OCI-LY7 (cell line): ENCODE data around the gene MIB2. TPM values are rescaled to one million over a fixed set of nuclear protein-coding genes. Genes with fewer than 3 reads are reported as not detected.
"Not testable (repeated sequence)": the region's sequence is repeated elsewhere in the genome, so short reads cannot be mapped to it uniquely, and the experiment has no call there.

Source experiments
- BruUV-seq: library from RNA; stranded (reverse); fragments of 400-500 nt; replicated peaks from 2 replicates; lab custom pipeline; 2021; lab: Mats Ljungman, UMichigan
- CTCF ChIA-PET: fragments of 300-600 bp; sonication (Branson Sonifier 250); formaldehyde crosslinking; loops from one replicate; lab custom pipeline; 2022; ENCODE audit warnings: antibody characterized with exemption; ENCODE audit not compliant: unreplicated experiment; lab: Charles Lee
- POLR2A ChIA-PET: fragments of 300-600 bp; sonication (Branson Sonifier 250); formaldehyde crosslinking; loops from one replicate; lab custom pipeline; 2022; ENCODE audit warnings: antibody characterized with exemption; lab: Charles Lee
- DNase-seq: peaks from one replicate; pipeline ENCODE4 v3.0.0-alpha.2; 2015; ENCODE audit warnings: low spot score
- H2AFZ ChIP-seq: fragments of 200-600 bp; sonication (generic), shearing (Covaris generic); 2 replicates; pipeline ENCODE4 v1.6.1; 2014; ENCODE audit warnings: mild to moderate bottlenecking, antibody characterized with exemption, low read length, moderate library complexity
- H3K27ac ChIP-seq: fragments of 200-600 bp; sonication (generic); 2 replicates; pipeline ENCODE4 v1.5.1; 2014; ENCODE audit warnings: mixed run types, low read depth, mild to moderate bottlenecking, moderate library complexity, low read length, inconsistent platforms; ENCODE audit not compliant: poor library complexity, severe bottlenecking
- H3K36me3 ChIP-seq: fragments of 200-600 bp; sonication (generic); 2 replicates; pipeline ENCODE4 v1.6.1; 2014; ENCODE audit warnings: mild to moderate bottlenecking, antibody characterized with exemption, low read length, moderate library complexity, mixed read lengths; ENCODE audit not compliant: insufficient read depth
- H3K4me1 ChIP-seq: fragments of 200-600 bp; sonication (generic); 2 replicates; pipeline ENCODE4 v1.5.1; 2014; ENCODE audit warnings: mild to moderate bottlenecking, low read length; ENCODE audit not compliant: insufficient read depth, poor library complexity, severe bottlenecking
- H3K4me2 ChIP-seq: fragments of 200-600 bp; sonication (generic); 2 replicates; pipeline ENCODE4 v1.6.1; 2014; ENCODE audit warnings: mild to moderate bottlenecking, low read length
- H3K4me3 ChIP-seq: fragments of 200-600 bp; sonication (generic); 2 replicates; pipeline ENCODE4 v1.5.1; 2014; ENCODE audit warnings: mild to moderate bottlenecking, low read depth, low read length; ENCODE audit not compliant: poor library complexity, severe bottlenecking
- H3K79me2 ChIP-seq: fragments of 200-600 bp; sonication (generic); 2 replicates; pipeline ENCODE4 v1.6.1; 2016; ENCODE audit warnings: low read depth, mild to moderate bottlenecking, low read length, moderate library complexity, mixed read lengths; ENCODE audit not compliant: insufficient read depth
- H3K9me2 ChIP-seq: fragments of 200-600 bp; sonication (generic); 2 replicates; pipeline ENCODE4 v1.6.1; 2016; ENCODE audit warnings: mild to moderate bottlenecking, low read length, mixed read lengths; ENCODE audit not compliant: insufficient read depth
- H3K9me3 ChIP-seq: fragments of 200-600 bp; sonication (generic); 2 replicates; pipeline ENCODE4 v1.6.1; 2014; ENCODE audit warnings: mild to moderate bottlenecking, mixed run types, low read length, mixed read lengths
- H4K20me1 ChIP-seq: fragments of 200-600 bp; sonication (generic); 2 replicates; pipeline ENCODE4 v1.6.1; 2014; ENCODE audit warnings: mild to moderate bottlenecking, antibody characterized with exemption, low read length, moderate library complexity, mixed read lengths; ENCODE audit not compliant: insufficient read depth
- CTCF ChIP-seq: fragments of 200-600 bp; sonication (generic); conservative IDR thresholded peaks from 2 replicates; pipeline ENCODE4 v1.5.1; 2014; ENCODE audit warnings: mild to moderate bottlenecking, antibody characterized with exemption, low read length, moderate library complexity, mixed read lengths
- EZH2phosphoT487 ChIP-seq: fragments of 200-600 bp; sonication (generic); IDR thresholded peaks from 2 replicates; pipeline ENCODE4 v1.6.1; 2018; ENCODE audit warnings: low read depth, borderline replicate concordance, mild to moderate bottlenecking, mixed run types, antibody characterized with exemption, low read length, moderate library complexity, mixed read lengths
- intact Hi-C: fragments of 100-400 bp; cut with micrococcal nuclease; formaldehyde crosslinking; loops from one replicate; pipeline ENCODE4 v1.10.0; 2022; ENCODE audit not compliant: unreplicated experiment
- total RNA-seq, 2 experiments: library from RNA; depleted of rRNA in 1 of 2; stranded (reverse); fragments of >200 nt in 1 of 2; shearing (Covaris generic) in 1 of 2; gene quantifications; 2 replicates each; pipeline ENCODE4 v1.2.3, GENCODE V29; 2014 to 2022

MIB2 gene
- total RNA-seq, 2 experiments from 2014 or later = 54.0 to 64.9 TPM

- no peak overlapping the region for H3K27ac ChIP-seq
- H3K4me2 ChIP-seq = no peak overlapping the region
- CTCF ChIA-PET = no interaction called here
- H3K9me3 ChIP-seq = no peaks in the 10 kb centered on the region
- intact Hi-C loops = no loop called here
- POLR2A ChIA-PET = no interaction called here
- no peaks in the 10 kb centered on the region for H3K9me2 ChIP-seq
- no peaks in the 10 kb centered on the region for H4K20me1 ChIP-seq
- H3K79me2 ChIP-seq = no peaks in the 10 kb centered on the region
- peaks cover 35% of the 10 kb centered on the region; the same call in 1 of the 2 replicates for H3K36me3 ChIP-seq
- H3K4me3 ChIP-seq = no peak overlapping the region
- DNase-seq = no peak
- TF ChIP-seq EZH2phosphoT487 = no peak
- no peak for TF ChIP-seq CTCF
- H2AFZ ChIP-seq = no peak overlapping the region
- BruUV-seq = no TSS peak
- peaks cover 13% of the 10 kb centered on the region for H3K4me1 ChIP-seq
These were observed 56.2 kb downstream of the MIB2 start for GRCh38 chr1:1671365-1672119.

GRCh38 chr1:1672181-1672965, 57.1 kb downstream of the MIB2 start:
- Histone ChIP-seq H2AFZ (no peak overlapping the region), H3K4me1 (peaks cover 16% of the 10 kb centered on the region), H3K9me3 (no peaks in the 10 kb centered on the region), H3K4me2 (no peak overlapping the region), H3K36me3 (peaks cover 33% of the 10 kb centered on the region; the same call in 1 of the 2 replicates), H3K9me2 (no peaks in the 10 kb centered on the region), H3K27ac (no peak overlapping the region), H3K79me2 (no peaks in the 10 kb centered on the region), H4K20me1 (no peaks in the 10 kb centered on the region), H3K4me3 (no peak overlapping the region)
- DNase-seq = no peak
- no peak for TF ChIP-seq CTCF
- TF ChIP-seq EZH2phosphoT487 = no peak
- no TSS peak for BruUV-seq
- intact Hi-C loops = no loop called here
- POLR2A ChIA-PET = no interaction called here
- CTCF ChIA-PET = no interaction called here

- peaks cover 35% of the 10 kb centered on the region for H3K4me1 ChIP-seq
- intact Hi-C loops, H3K79me2 ChIP-seq, H3K9me2 ChIP-seq, H3K4me3 ChIP-seq, CTCF ChIA-PET, POLR2A ChIA-PET, BruUV-seq, H4K20me1 ChIP-seq, H2AFZ ChIP-seq, H3K9me3 ChIP-seq: not testable (repeated sequence)
- H3K36me3 ChIP-seq = peaks cover 23% of the 10 kb centered on the region; the same call in 1 of the 2 replicates
- DNase-seq = peak; percentile 9
- H3K27ac ChIP-seq = peak overlapping the region; percentile 40
- H3K4me2 ChIP-seq = peak overlapping the region; percentile 55
These were observed 59.5 kb downstream of the MIB2 start for GRCh38 chr1:1674806-1675205.

GRCh38 chr1:1675218-1675617, 59.9 kb downstream of the MIB2 start:
- H3K4me3 ChIP-seq, H3K79me2 ChIP-seq, BruUV-seq, CTCF ChIA-PET, H4K20me1 ChIP-seq, H3K9me2 ChIP-seq, POLR2A ChIA-PET, intact Hi-C loops, DNase-seq, H3K9me3 ChIP-seq, H2AFZ ChIP-seq: not testable (repeated sequence)
- H3K4me2 ChIP-seq = peak overlapping the region; percentile 55; the same call in 1 of the 2 replicates
- peak overlapping the region; percentile 40 for H3K27ac ChIP-seq
- H3K36me3 ChIP-seq = peaks cover 20% of the 10 kb centered on the region; the same call in 1 of the 2 replicates
- peaks cover 35% of the 10 kb centered on the region for H3K4me1 ChIP-seq
